Cardiac fibroblast (primary cell): ENCODE results near the gene STK32C.

Experiments
- DNase-seq, 2 donors: peaks; one replicate each; pipeline versions ENCODE4 v3.0.0 to v3.0.0-alpha.2; 2010; ENCODE audit warnings: low read depth in 2 of 2
- H3K4me3 ChIP-seq, 2 donors: replicated peaks in 1 of 2; 1 replicate in 1 of 2; 2 replicates in 1 of 2; pipeline ENCODE4 v1.5.1; 2011; ENCODE audit warnings: low read depth in 2 of 2, low read length in 2 of 2, mild to moderate bottlenecking in 2 of 2, moderate library complexity in 1 of 2
- TF ChIP-seq, protein P1 (sequence below): IDR thresholded peaks from one replicate; pipeline ENCODE4 v1.5.1; 2011; ENCODE audit warnings: low read depth, mild to moderate bottlenecking, low read length, inconsistent platforms

Gene STK32C

DNA sequence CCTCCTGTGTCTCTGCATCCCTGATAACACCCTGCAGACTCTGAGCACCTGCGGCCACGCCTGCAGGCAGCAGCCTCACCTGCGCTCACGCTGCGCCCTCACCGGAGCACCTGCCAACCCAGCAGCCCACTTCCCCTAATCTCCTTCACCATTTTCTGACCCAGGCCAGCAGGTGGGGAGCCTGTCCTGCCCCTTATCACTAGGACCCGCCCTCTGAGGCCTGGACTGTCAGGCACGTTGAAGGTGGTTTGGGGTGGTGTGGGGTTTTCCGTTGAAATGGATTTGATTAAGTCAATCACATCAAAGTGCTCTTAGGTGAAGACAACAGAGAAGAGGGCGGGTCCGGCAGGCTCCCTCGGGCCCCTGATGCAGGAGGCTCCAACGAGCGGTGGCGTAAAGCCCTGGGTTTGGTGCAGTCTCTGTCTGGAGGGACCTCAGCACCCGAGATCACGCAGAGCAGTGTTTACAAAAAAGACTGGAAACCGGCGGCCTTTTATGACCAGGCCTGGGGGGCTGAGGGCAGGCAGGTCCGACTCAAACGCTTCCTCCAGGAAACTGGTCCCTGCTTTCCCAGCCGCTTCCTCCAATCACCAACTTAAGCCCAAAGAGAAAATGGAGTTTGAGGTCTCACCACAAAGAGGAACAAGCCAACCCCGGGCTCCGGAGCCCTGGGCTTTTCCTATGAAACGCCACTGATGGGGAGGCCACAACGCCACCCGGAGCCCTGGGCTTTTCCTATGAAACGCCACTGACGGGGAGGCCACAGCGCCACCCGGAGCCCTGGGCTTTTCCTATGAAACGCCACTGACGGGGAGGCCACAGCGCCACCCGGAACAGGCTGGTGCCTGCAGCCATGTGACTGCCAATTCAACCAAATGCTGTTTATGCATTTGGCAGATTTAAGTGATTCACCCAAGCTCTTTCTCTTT is 75.5 kb downstream of the STK32C start:
- no peak for DNase-seq
- TF ChIP-seq, protein P1, sequence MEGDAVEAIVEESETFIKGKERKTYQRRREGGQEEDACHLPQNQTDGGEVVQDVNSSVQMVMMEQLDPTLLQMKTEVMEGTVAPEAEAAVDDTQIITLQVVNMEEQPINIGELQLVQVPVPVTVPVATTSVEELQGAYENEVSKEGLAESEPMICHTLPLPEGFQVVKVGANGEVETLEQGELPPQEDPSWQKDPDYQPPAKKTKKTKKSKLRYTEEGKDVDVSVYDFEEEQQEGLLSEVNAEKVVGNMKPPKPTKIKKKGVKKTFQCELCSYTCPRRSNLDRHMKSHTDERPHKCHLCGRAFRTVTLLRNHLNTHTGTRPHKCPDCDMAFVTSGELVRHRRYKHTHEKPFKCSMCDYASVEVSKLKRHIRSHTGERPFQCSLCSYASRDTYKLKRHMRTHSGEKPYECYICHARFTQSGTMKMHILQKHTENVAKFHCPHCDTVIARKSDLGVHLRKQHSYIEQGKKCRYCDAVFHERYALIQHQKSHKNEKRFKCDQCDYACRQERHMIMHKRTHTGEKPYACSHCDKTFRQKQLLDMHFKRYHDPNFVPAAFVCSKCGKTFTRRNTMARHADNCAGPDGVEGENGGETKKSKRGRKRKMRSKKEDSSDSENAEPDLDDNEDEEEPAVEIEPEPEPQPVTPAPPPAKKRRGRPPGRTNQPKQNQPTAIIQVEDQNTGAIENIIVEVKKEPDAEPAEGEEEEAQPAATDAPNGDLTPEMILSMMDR = no peak
- no peak overlapping the region for H3K4me3 ChIP-seq

DNA sequence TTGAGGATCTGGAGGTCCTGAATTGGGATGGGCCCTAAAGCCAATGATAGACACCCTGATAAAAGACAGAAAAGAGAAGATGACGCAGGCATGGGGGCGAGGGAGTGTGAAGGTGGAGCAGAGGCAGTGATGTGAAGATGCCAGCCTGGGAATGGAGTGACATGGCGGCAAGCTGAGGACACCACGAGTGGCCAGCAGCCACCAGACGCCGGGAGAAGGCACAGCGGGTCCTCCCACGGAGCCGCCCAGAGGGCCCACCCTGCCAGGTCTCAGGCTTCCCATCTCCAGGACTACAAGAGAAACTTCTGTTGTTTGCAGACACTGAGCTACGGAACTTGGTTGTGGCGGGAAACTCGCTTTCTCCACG is 76.1 kb downstream of the STK32C start:
- no peak for DNase-seq
- no peak overlapping the region for H3K4me3 ChIP-seq
- TF ChIP-seq, protein P1 = no peak

DNA sequence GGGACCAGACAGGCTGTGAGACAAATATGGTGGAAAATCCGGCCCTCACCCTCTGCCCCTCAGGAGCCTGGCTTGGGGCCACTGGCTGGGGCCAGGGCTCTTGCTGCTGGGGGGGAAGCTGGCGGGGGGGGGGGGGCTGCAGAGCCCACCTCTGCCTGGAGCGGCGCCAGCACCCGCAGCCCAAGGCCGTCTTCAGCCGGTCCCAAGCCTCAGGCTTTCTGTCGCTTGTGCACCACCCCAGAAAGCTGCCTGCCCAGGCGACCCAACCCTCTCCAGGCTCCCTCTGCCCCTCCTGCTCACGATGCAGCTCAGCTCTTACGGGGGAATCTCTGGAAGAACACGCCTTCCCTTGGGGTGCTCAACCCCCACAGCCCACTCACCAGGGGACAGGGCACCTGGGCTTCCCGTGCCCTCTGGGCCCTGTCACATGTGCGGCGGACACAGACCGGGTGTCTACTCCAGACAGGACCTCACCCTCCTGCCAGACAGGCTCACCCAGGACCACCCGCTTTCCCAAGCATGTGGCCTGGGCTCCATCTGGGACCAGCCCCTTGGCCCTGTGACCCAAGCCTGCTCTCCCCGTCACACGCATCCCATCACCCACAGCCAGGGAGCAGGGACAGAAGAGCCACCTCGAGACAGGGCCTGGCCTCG is 77.1 kb downstream of the STK32C start:
- no peak overlapping the region for H3K4me3 ChIP-seq
- no peak for DNase-seq

DNA sequence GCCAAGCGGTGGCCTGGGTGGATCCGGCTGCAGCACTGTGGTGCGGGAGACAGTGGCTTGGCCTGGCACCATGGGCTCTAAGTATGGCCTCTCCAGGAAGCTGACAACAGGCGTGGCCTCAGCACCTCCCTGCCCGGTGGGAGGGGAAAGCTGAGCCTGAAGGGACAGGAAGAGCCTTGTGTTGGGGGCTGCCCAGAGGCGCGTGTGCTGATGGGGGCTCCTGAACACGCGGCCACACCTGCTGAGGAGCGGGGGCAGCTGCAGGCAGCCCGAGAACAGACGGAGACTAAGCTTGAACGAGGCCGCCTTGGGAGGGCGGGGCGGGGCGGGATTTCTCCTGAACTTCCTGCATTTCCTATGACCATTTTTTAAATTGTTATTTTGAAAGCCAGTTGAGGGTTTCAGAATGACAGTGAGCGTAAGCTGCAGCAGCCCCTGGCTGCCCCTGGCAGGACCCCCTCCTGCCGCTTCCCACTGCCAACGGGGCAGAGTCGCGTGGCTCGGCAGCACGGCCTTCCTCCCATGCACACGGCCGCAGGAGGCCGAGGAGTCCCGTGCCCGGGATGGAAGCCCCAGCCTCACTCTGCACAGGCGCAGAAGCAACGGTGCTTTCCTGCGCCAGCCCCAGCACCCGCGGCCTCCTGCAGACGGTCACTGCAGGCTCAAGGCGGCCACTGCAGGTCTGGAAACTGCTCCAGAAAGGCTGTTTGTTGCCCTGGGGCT is 77.8 kb downstream of the STK32C start:
- DNase-seq = no peak
- TF ChIP-seq, protein P1 = no peak
- no peak overlapping the region for H3K4me3 ChIP-seq

More for the DNA sequence above, 77.1 kb downstream of the STK32C start:
- TF ChIP-seq, protein P1 = no peak

DNA sequence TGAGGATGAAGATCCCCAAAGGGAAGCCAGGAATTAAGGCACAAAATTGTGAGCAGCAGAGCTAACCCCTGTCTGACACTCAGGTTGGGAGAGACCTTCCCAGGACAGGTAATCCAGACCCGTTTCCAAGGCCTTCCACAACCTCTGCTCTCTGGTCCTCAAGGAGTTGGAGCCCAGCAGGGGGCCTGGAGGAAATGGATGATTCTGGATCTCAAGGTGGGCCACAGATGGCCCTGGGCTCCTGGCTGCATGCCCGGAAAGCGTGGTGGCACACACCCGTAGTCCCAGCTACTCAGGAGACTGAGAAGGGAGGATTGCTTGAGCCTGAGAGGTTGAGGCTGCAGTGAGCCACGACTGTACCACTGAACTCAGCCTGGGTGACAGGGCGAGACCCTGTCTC is 78.7 kb downstream of the STK32C start:
- no peak overlapping the region for H3K4me3 ChIP-seq
- no peak for DNase-seq
- TF ChIP-seq, protein P1 = no peak

DNA sequence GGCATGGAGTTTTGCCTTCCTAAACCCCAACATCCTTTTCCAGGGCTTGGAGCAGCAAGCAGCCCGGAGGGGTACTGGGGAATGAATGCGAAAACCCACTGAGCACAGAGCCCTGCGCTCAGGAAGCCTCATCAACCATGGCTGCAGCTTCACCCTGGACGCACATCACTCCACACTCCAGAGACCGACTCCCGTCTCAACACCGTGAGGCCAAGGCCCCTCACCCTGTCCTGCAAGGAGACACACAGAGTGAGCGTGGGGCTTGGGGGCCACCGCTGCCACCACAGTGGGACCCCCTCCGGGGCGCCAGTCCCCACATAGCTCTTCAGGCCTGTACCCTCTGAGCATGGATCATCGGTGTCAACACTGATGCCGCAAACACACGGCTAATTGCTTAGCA is 79.1 kb downstream of the STK32C start:
- TF ChIP-seq, protein P1 = no peak
- no peak overlapping the region for H3K4me3 ChIP-seq
- no peak for DNase-seq
